ENCODE results near the gene CFAP126.

DNA sequence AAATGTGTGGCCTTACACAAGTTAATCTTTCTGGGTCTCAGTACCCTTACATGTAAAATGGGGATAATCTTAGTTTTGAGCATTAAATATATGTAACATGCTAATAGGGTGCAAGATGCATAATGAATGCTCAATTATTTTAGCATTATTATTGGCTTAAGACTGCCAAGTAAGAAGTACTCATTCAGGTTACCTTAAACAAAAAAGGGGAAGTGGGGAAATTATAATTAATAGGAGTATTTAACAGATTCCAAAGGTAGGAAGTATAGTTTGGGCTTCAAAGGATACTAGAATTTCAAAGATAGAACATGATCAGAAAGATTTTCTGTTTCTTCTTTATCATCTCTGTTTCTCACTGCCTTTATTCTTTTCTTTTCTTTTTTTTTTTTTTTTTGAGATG, 5.8 kb upstream of the CFAP126 start:
- no peak for TF ChIP-seq POLR2A (IDR thresholded peaks at IDR 0.05)
- TF ChIP-seq, protein P1, sequence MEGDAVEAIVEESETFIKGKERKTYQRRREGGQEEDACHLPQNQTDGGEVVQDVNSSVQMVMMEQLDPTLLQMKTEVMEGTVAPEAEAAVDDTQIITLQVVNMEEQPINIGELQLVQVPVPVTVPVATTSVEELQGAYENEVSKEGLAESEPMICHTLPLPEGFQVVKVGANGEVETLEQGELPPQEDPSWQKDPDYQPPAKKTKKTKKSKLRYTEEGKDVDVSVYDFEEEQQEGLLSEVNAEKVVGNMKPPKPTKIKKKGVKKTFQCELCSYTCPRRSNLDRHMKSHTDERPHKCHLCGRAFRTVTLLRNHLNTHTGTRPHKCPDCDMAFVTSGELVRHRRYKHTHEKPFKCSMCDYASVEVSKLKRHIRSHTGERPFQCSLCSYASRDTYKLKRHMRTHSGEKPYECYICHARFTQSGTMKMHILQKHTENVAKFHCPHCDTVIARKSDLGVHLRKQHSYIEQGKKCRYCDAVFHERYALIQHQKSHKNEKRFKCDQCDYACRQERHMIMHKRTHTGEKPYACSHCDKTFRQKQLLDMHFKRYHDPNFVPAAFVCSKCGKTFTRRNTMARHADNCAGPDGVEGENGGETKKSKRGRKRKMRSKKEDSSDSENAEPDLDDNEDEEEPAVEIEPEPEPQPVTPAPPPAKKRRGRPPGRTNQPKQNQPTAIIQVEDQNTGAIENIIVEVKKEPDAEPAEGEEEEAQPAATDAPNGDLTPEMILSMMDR (IDR thresholded peaks at IDR 0.05): no peak

Measured in lower leg skin (tissue), 3 donors.